GM19395 (cell line): Measurements from ENCODE around the gene SPPL2A.
"Not testable (repeated sequence)": the region's sequence is repeated elsewhere in the genome, so short reads cannot be mapped to it uniquely, and the experiment has no call there.

ENCODE experiments used
- ATAC-seq: cut with Tn5 transposase; IDR thresholded peaks from one replicate; pipeline ENCODE4 v1.9.1; 2021; ENCODE audit warnings: mild to moderate bottlenecking, moderate library complexity; ENCODE audit not compliant: unreplicated experiment

Gene SPPL2A

DNA sequence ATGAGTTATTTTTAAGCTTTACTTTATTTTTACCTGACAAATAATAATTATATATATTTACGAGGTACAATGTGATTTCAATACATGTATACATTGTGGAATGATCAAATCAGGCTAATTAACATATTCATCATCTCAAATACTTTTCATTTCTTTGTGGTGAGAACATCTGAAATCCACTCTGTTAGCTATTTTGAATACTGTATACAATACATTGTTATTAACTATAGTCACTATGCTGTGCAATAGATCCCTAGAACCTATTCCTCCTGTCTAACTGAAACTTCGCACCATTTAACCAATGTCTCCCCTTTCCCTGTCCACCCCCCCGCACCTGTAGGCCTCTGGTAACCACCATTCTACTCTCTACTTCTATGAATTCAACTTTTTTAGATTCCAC lies 7.9 kb upstream of the SPPL2A start:
- no peak for ATAC-seq

DNA sequence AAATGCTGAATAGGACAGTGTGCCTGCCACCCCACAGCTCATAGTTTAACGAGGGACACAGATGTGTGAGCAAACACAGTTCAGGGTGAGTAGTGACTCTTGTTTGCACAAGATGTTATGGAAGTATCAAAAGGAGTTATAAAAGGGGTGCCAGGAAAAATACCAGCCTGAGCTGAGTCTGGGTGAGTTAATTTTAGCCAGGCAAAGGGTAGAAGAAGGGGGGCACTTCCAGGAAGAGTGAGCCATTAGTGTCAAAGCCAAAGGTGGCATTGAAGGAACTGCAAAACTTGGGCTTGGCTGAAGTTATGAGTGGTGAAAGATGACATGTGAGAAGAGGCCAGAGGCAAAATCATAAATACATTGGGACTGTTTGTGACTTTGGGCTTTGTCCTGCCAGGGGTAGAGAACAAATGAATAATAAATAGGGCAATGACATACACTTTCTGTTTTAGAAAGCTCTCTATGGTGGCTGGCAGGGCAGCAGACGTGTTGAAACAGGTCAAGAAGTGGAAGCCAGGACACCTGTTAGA lies 1.9 kb upstream of the SPPL2A start:
- ATAC-seq = no peak

DNA sequence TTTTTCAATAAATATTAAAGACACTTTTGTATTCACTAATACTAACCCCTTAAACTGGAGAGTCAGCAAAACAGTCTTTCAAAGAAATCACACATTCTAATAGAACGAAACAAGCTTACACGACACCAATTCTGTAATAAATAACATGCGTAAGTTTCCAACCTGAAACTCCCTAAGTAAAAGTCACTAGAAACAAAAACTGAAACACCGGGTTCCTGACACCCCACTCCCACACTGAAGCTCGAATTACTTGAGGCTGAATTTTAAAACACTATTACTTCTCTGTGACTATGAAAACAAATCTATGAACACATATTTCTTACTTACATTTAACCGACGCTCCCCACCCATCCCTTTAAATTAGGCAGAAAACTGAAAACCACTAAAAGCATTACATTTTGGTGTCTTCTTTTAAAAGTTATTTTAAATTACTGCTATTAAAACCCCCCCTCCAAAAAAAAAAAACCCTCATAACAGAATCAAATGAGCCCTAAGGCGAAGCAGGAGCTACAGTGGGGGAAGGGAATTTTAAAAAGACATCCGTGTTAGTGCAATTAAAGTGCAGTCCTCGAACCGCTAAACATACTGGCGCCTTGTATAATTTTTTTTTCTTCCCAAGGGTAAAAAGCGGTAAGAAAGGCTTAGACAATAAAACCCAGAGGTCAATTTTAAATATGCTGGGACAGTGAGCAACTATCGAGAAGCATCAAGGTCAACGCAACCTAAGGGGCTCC lies 878 bp downstream of the SPPL2A start:
- peak; percentile 5 for ATAC-seq

DNA sequence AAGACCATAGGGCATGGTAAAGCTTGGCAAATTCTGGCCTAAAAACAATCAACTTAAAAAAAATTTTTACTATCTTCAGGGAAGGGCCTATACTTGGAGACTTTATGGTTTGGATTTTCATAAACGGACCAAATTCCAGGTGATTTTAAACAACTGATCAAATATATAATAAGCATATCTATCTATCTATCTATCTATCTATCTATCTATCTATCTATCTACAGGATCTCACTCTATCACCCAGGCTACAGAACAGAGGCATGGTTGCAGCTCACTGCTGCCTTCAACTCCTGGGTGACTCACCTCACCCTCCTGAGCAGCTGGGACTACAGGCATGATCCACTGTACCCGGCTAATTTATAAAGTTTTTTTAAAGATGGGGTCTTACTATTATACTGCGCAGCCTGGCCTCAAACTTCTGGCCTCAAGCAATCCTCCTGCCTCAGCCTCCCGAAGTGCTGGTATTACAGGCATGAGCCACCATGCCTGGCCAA lies 6.7 kb downstream of the SPPL2A start:
- ATAC-seq = no peak

DNA sequence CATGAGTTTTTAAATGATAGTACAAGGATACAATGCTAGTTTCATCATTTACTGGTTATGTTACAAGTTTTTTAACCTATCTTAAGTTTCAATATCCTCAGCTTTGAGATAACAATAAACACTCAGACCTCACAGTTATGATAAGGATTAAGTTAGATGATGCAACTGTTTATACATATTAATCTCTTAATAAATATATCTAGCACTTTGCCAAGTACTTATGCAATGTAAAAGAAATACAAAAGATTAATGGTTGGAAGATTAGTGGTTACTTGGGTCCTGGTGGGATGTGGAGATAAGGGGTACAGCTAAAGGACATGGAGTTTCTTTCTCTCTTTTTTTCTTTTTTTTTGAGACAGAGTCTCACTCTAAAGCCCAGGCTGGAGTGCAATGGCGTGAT lies 12.0 kb downstream of the SPPL2A start:
- no peak for ATAC-seq

DNA sequence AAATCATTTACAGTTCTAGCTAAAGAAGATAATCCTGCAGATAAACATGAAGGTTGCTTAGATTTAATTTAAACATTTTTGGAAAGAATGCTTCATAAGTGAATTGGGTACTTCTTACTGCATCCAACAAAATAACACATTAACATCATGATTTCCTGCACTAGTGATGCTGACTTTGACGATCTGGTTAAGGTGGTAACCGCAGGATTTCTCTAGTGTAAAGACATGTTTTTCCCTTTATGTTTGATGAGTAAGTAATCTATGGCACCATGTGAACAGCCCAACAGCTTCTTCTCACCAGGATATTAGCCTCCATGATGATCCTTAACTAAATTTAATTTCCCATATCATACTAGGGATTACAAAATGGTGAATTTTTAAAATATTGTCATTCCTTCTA lies 14.1 kb downstream of the SPPL2A start:
- no peak for ATAC-seq

DNA sequence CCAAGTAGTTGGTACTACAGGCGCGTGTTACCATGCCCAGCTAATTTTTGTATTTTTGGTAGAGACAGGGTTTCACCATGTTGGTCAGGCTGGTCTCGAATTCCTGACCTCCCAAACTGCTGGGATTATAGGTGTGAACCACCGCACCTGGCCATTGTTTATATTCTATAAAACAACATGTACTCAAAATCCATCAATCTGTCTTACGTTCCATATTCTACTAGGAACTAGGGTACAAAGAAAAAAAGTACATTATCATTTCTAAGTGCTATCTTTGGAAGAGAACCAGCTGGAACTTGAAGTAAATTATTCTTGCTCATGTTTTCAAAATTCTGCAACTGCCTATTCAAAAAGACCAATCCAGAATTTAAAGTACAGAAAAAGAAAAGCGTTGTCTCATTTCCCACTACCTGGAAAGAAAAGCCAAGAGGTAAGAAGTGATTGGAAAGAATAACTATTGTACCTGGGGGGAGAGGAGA lies 15.2 kb downstream of the SPPL2A start:
- no peak for ATAC-seq

DNA sequence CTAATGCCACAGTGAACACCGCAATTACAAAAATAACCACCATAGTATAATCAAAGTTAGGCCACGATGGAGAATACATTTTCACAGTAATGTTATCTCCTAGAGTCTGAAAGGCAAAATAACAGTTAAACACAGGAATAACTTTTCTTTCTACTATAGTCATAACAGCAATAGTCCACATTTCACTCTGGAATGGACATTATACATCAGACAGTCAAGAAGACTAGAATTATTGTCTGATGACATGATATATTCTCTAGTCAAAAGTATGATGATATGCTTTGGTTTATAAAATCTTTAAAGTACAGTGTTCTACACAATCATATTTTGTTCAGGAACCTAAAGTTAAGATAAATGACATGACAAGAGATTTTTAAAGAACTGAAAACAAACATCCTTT lies 18.0 kb downstream of the SPPL2A start:
- ATAC-seq = no peak

DNA sequence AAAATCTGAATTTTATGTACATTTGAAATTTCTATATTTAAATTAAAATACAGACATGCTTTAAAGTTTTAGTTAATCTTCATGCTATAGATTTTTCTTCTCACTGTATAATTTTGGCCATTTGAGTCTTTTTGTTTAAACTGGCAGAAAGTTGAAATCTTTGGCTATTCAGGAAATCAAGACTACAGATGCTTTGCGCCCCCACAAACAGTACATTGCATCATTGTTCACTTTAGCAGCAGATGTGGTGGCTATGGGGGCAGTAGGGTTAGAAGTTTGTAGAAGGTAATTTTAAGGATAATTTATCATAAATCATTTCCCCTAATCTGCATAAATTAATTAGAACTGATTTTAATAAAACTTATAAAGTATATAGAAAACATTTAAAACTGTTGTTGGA lies 20.9 kb downstream of the SPPL2A start:
- ATAC-seq = no peak

DNA sequence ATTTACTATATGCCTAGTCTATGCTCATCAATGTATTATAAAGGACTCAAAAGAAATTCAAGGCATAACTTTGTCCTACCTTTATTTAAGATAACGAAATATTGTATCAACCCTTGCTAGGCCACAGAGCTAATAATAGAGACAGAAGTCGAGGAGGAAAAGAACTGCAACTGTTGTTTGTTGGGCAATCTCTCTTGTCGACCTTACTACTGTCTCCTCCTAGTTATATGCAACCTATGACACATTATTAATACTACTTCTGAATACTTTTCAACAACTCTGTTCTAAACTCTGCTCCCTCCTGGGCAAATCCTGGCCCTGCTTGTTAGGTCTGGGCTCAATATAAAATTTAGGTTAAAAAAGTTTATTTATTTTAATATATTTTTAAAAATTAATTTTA lies 24.6 kb downstream of the SPPL2A start:
- ATAC-seq = no peak

DNA sequence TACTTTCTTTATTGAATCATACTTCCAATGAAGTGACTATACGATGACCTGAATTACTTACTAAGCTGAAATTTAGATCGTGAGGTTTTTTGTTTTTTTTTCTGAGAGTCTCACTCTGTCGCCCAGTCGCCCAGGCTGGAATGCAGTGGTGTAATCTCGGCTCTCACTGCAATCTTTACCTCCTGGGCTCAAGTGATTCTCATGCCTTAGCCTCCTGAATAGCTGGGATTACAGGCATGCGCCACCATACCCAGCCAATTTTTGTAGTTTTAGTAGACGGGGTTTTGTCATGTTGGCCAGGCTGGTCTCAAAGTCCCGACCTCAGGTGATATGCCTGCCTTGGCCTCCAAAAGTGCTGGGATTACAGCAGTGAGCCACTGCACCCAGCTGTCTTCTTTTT lies 28.7 kb downstream of the SPPL2A start:
- ATAC-seq = no peak

DNA sequence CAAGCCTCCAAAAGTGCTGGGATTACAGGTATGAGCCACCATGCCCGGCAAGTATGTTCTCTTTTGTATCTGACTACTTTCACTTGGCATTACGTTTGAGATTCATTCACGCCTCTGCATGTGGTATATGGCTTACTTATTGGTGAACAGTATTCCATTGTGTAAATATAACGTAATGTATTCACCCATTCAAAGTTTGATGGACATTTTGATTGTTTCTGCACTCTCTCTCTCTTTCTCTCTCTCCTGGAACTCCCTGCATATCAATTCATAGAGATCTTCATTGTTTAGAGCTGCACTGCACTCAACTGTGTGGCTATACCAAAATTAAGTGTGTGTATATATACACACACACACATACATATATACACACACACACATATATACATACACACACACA lies 30.4 kb downstream of the SPPL2A start:
- ATAC-seq = no peak

DNA sequence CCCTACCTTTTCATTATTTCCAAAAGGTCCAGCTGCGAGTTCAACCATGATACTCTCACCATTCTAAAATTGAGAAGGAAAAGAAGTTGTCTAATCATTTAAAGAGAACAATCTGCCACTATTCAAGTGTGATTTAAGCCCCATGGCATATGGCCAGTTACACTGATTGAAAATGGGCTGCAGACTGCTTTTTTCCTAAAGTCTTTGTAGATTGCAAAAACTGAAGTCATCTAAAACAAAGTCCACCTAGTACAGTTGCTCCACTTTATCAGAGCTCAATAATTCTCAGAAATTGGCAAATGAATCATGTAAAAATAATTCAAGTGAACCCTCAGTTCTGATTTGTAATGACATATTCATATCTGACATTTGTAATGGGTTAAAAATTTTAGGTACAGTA lies 39.2 kb downstream of the SPPL2A start:
- ATAC-seq = no peak

DNA sequence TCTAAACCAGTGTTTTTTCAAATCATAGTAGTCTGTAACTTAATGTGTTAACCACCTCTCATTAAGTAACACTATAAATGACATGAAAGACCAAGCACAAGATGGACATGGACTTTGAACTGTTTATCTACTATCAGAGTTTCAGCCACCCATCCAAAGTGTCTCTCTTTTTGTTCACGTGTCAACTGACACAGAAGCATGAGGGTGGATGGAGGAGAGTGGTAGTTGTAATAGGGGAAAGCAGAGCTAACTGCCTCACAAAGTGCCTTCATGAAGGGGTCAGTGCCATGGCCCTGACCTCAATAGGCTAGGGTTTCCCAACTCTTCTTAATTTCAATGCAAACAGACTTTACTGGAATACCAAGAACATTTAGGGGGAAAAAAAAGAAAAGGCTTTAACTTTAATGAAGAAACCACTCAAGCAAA lies 46.8 kb downstream of the SPPL2A start:
- ATAC-seq = no peak

DNA sequence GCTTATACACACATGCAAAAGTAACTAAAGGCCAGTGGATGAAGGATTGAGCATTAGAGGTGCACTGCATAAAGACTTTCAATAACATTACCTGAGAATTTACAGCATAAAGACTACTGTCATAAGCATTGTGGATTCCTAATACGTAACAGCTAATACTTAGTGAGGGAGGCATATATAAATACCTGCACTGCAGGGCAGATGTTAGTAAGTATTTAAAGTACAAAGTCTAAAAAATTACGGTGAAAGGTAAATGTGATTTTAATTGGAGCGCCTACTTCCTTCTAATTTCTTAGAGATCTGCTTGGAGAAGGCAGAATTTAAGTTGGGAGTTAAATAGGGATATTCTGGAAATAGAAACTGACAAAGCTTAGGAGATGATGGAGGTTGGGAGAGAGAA lies 53.5 kb downstream of the SPPL2A start:
- ATAC-seq = no peak

DNA sequence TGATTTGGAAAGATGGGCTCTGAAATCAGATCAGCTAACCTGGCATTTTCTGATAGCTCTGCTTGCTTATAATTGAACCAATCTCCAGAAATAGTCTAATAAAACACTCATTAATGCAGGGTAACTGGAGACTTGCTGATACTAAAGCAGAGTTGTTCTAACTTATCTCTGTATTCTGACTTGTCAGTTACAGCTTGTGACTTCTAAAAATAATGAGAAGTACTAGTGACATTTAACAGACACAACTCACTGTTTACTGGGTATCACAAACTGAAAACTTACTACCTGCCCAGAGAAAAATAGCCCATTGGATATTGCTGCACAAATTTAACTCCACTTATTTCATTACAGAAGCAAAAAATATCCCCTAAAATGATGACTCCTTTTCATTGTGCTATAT lies 54.9 kb downstream of the SPPL2A start:
- ATAC-seq = no peak

DNA sequence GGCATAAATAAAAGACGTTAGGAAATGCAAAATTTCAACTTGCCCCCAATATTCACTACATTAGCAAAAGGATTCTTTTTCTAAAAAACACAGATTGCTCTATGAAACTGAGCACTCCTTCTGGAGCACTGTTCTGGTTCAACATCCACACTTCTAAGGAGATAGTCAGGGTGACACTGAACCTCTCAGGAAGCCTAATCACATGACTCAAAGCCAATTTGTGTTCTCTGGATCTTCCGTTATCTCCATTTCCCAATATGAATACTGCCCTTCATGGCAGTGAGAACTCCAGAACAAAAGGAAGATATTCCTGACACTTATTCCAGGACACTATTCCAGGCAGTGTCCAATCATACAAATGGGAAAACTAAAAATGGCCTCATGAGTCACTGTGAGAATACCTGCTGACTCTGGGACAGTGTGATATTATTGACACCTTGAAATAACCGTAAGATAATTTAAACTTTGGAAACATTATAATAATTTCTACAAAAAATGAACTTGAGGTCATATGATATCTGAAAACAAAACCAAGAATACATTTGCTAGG lies 57.6 kb downstream of the SPPL2A start:
- no peak for ATAC-seq

DNA sequence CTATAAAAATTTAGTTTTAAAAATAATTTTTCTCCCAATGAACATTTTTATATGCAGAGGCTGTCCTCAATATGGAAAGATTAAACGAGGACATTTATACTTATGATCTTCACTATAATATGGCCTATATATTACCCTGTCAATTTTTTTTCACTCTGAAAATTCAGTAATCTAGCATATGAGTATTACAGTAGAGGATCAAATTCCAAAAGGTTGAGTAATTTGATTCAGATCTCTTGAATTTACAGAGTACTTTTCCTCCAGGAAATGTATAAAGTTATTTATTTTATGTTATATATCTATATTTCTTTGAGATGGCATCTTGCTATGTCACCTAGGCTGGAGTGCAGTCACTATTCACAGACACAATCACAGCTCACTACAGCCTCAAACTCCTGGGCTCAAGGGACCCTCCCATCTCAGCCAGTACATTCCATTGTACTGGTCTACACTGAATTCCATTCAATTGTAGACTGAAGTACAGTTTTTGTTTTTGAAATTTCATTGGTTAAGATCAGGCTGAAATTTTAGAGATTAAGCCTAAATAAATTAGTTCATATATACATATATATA lies 62.7 kb downstream of the SPPL2A start:
- no peak for ATAC-seq

DNA sequence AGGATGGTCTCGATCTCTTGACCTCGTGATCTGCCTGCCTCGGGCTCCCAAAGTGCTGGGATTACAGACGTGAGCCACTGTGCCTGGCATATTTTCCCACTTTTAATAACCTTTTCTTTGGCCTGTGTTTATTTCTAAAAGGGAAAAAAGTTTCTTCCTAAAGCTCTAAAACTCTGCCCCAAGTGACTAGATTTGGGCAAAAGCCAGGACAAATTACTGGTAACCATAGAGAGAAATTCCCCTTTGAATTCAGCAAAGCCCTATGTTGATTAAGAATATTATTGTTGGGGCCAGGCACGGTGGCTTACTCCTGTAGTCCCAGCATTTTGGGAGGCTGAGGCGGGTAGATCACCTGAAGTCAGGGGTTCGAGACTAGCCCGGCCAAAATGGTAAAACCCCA lies 67.4 kb downstream of the SPPL2A start:
- ATAC-seq = no peak

DNA sequence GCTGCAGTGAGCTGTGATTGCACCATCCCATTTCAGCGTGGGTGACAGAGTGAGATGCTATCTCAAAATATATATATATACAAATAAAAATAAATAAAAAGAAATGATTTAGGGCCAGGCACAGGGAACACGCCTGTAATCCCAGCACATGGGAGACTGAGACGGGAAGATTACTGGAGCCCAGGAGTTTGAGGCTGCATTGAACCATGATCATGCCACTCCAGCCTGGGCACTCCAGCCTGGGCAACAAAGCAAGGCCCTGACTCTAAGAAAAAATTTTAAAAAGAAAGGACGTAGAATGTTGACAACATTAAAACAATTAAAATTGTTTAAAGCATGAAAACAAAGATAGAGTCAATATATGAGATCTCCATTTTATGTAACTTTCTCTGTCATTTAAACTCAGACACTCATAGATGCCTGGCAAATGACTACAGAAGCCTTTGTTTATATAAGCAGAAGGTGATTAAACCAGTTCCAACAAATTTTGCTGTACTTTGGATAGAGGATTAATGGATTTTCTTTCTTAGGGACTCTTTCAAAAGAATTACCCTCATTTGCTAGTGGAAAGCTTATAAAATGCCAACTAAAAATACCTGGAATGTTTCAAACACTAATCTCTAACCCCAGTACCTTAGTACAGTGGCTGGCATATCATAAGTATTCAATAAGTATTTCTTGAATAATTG lies 68.3 kb downstream of the SPPL2A start:
- ATAC-seq = no peak

DNA sequence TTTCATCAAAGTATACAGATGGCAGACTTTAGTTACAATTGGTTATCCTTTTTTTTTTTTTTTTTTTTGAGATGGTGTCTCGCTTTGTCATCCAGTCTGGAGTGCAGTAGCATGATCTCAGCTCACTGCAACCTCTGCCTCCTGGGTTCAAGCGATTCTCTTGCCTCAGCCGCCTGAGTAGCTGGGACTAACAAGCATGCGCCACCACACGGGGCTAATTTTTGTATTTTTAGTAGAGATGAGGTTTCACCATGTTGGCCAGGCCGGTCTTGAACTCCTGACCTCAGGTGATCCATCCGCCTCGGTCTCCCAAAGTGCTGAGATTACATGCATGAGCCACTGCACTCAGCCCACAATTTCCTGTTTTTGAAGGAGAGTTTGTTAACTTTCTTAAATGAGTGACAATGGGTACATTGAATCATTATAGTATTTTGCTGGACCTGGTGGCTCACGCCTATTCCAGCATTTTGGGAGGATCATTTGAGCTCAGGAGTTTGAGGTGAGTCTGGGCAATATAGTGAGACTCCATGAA lies 70.8 kb downstream of the SPPL2A start:
- not testable (repeated sequence) for ATAC-seq
